NCI-H1105 treated with DMSO at 0.1 percent for 48 hours (cell line): ENCODE data around the gene YPEL2.

Experiments
- DNase-seq: peaks from one replicate; lab custom pipeline; 2025; lab: John Stamatoyannopoulos, UW

YPEL2 gene

DNA sequence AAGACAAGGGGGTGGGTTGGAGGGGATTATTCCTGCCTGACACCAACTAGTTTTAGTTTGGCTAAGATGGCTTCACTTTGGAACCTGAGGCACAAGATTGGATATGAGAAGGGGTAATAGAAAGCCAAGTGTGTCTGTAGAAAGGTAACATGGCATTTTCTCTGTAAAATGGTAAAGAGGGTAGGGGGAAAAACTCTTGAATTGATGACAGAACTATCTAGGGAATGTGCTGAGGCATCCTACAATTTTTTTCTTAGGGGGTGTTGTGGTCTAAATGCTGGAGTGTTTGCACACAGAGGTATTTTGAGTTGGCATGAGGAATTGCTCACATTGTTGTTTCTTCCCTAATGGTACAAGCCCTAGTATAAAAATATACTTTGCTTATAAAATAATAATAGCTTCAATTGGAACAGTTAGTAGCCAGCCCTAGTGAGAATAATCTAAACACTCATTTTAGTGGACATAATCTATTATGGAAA lies 25.8 kb downstream of the YPEL2 start:
- no peak for DNase-seq

DNA sequence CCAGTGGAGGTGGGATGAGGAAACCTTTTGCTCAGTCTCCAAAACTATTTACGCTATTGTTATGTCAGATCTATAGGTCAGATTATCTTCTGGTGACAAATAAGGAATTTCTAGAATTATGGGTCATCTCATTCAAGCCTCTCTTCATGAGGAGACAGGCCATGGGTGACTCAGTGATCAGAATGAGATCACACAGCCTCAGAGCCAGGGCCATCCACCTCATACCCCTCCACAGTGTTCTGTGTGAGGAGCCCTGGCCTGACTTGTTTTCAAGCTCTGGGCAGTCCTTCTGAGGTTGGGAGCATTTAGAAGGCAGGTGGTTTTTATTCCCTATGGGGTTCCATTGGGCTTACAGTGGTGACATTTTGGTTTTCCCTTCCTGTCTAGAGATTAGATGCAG lies 26.5 kb downstream of the YPEL2 start:
- no peak for DNase-seq

DNA sequence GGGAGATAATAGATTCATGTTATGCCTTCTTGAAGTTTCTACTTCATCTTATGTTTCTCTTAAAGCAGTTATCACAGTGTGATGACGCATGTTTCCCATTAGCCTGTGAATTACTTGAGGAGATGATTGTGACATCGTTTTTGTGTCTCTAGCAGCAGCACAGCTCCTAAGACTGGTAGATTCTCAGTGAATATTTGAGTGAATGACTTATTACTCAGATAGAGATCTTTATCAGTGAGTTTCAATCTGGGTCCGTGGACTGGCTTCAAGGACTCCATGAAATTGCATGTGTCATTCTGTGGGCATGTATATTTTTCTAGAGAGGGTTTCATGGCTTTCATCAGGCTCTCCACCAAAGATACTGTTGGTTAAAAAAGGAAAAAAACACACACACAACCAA lies 29.9 kb downstream of the YPEL2 start:
- no peak for DNase-seq

DNA sequence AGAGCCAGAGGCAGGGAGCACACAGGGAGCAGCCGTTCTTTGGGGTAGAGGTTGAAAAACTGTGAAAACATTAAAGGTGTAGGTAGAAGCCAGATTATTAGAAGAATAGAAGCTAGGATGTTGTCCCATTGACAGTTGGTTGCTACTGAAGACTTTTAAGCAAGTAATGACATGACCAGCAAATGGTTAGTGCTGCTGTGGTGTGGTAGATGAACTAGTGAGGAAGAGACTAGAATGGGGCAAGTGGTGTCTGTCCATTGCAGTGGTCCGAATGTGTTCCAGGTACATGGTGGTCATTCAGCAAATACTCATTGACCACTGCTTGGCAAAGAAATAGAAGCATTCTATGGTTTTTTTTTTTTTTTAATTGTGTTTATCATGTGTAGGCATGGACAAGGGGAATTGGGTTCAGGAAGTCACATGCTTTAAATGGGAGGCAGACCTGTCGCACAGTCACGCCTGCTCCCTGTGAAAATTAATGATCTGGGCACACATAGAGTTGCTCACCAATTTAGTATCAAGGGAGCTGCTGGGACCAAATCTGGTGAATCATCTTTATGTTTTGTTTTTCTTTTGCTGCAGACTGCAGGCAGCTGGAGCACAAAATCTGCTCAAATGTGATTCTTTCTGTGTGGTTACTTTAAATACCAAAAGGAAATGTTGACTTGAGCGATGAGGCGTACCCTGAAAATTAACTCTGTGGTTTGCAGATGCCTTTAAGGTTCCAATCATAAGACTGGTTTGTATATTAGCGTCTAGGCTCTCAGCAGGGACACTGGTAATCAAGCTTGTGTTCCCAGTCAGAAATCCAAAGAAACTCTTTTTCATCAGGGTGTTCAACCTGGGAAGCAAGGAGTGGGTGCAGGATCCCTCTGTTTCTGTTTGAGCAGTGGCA lies 30.7 kb downstream of the YPEL2 start:
- DNase-seq: no peak

DNA sequence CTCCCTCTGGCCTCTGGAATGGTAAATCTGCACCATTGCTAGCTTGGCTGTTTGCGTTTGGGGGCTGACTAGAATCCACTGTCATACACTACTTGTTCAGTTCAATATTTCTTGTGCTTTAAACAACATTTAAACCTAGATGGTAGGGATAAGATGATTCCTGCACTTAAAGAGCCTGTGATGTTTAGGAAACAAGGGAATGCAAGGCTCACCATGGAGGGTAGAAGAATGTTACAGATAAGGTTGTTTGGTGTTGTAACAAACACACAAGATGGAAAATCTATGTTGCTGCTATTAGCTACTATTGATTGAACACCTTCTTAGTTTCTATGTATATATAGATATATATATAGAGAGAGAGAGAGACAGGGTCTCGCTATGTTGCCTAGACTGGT lies 31.4 kb downstream of the YPEL2 start:
- no peak for DNase-seq

DNA sequence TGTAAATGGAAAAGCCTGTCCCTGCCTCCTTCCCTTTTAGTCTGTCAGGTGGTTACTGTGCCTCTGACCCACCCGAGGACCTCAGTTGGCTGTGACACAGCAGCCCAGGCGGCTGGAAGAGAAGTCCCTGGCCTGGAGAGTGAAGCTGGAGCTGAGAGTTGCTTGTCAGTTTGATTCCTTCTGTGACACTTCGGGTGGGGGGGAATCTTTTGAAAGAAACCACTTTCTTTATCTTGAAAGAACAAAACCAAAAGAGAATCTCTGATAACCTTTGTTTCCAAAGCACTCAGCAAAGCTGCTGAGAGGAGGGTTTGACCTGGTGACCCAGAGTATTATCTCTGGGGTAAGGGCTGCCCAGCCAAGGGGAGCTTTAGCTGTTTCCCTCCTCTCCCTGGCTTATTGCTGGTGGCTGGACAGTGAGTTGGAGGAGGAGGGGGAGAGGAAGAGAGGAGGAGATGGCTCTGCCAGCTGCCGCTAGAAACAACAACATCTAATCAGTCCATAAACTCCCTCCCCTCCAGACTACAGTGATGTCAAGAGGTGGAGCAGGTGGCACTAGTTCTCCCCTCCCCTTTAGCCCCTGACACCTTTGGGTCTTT lies 34.0 kb downstream of the YPEL2 start:
- DNase-seq: peak; percentile 65

DNA sequence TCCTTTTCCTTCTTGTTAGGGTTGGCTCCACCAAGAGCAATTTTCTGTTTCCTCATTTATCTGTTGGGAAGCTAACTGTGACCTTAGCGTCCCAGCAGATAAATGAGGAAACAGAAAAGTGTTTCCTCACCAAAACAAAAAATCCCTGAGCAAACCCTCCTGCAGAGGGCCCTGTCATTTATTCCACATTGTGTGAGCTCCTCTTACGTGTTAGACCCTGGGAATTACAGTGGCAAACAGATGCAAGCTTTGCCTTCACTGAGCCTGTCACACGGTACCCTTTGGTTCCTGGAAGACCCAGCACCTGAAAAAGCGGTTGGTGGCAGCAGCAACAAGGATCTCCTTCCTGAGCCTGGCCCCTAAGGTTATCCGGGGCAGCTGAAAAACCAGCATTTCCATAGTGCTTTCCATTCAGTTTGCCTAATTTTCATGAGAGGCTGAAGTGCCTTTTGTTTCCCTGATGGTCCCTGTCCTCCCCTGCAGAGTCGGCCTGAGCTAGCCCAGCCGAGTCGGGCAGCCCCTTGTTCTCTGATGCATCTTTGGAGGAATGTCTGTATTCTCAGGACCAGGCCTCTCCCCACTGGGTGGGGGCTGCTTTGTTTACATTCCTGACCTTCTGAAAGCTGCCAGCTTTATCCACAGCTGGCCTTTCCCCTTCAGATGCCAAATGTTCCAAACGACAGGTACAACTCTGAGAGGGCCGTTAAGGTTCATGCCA lies 34.7 kb downstream of the YPEL2 start:
- peak; percentile 54 for DNase-seq

DNA sequence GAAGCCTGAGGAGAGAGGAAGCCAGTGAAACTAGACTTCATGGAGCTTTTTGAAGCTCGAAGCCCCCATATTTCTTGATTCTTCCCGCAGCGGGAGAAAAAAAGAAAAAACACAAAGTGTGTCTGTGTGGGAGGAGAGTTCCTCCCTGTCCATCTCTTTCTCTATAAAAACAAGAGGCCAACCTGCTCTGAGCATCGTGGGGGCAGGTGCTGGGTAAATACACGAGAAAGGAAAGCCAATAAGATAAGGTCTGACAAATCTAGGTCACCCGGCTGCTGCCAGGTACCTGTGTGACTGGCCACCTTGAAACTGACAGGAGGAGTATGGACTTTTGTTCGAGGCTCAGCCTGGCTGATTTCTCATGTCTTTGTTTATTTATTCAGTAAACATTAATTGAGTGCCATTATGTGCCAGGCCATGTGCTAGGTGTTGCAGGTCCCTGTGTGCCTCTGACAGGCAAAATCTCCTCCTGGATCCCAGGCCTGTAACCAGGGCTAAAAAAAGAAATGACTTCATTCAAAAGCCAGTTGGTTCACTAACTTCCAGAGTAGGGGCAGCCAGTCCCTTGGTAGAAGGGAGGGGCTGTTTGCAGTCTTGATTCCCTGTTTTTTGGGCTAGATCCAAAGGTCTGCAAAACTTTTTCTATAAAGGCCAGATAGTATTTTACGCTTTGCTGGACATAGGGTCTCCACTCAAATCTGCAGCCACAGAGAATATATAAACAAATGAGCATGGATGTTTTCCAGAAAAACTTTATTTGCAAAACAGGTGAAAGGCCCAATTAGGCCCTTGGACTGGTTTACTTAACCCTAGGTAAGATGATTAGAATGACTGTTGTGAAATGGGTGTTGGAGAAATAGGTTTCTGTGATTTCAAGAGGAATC lies 35.6 kb downstream of the YPEL2 start:
- DNase-seq: peak; percentile 69

DNA sequence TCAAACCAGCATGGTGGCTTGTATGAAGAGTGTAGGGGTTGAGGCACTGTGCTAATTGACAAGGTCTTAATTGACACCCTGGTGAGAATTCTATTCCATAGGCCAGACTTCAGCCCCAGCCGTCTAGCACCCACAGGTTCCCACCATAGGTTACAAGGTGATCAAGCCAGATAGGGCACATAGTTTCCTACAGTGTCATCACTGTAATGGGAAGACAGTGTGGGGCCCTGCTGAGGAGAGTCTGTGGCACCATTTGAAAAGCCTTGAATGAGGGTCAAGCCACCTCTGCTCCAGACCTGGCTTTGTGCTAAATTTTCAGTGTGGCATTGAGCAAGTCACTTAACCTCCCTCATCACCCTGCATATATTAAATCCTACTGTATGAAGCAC lies 36.2 kb downstream of the YPEL2 start:
- no peak for DNase-seq

DNA sequence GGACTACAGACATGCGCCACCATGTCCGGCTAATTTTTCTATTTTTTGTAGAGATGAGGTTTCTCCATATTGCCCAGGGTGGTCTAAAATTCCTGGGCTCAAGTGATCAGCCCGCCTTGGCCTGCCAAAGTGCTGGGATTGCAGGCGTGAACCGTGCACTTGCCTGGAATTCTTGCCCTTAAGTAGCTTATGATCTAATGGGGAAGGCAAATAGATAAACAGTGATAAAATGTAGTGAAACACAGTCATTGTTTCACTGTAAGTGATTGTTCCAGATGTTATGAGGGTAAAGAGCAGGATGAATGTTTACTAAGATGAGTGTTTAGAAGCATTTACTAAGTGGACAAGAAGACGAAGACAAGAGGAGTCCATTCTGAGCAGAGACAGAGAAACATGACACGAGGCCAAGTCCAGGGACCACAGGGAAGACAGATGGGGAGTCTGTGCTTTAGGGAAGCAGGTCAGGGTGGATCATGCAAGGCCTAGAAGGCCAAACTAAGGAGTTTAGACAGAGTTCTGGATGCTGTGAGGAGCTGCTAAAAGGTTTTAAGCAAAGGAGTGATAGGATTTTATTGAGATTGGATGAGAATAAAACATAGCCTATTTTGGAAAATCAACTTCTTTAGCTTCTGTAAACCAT lies 36.9 kb downstream of the YPEL2 start:
- no peak for DNase-seq

DNA sequence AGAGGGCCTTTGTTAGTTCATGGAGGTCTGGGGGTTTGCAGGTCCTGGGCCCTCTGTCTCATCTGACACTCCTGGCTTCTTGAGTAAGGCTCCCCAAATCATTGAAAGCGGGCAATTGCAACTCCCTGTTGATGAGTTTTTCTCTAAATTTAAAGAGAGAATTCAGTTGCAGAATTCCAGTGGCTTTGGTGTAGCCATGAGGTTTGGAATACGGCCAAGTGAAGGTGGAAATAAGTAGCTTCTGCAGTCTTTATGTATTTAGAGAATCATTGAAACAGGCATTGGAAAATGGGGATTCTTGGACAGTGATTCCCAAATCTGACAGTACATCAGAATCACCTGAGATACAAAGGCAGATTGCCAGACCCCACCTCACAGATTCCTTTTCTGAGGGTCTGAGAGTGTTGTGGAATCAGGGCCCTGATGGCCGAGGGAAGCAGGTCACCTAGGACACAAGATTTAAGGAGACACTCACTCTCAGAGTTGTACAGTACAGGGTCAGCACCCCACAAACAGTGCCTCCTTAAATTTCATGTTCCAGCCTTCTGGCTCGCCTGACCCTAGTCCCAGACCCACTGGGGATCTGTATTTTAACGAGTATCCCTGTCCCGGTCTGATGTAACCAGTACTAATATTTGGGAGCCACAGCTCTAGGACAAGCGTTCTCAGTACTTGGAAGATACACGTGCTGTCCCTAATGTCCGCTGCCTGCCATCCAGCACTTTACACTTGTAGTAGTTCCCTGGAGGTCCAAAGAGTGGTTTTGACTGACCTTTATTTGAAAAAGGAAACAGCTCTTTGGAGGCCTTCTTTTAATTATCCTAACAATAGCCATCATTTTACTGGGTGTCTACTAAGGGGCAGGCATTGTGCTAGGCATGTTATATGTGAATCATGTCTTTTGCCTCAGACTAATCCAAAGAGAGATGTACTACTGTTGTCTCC lies 37.8 kb downstream of the YPEL2 start:
- no peak for DNase-seq

DNA sequence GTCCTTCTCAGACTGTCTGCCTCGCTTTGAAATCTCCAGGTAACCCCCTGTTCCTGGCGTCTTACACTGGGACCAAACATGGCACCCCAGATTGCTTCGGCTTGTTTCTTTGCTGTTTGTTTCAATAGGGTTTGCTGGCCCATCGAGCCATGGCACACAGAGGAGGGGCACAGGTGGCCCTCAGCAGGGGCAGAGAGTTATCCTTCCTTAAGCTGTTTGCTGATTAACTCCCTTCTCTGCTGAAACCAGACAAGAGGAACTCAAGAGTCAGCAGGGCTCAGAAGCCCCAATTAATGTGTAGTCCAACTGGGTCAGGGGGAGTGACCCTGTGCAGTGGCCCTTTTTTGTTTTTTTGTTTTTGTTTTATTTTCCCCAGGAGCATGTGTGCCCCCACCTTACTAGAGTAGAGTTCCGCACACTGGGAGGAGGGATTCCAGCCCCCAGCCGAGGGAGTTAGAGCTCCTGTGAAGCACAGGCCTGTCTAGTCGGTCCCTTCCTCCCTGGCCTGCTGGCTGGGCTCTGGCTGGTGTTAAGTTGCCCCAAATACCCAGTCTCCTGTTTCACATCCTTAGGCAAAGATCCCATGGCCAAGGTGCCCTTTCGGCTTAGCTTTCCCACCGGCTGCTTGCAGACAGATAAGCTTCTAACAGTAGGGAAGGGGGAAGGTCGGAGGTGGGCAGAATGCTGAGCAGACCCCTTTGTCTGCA lies 39.3 kb downstream of the YPEL2 start:
- no peak for DNase-seq

DNA sequence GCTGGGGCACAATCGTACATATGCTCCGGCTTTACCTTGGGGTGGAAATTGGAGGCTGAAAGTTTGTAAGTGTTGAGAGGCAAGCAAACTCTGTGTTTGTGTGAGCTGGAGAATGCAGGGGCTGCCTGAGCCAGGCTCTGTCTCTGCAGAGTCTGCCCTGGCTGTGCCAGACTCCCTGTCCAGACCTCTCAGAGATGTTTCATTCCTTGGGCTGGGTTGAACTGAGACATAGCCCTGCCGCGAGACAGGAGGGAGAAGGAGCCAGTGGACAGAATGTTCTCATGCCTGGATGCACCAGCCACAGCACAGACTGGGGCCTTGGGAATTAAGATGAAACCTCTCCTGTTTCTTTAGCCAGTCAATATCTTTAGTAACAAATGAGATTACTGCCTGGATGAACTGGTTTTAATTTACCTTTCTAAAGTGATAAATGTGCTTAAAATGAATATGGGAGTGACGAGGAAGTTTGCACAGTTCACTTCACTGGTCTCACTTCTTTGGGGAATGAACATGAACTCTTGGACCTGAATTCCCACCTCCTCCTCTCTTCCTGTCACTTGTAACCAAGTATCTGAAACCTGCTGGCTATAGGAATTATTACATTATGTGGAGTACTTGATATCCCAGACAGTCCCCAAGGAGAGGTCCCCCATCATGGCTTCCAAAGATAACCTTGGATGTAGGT lies 40.1 kb downstream of the YPEL2 start:
- DNase-seq: no peak

DNA sequence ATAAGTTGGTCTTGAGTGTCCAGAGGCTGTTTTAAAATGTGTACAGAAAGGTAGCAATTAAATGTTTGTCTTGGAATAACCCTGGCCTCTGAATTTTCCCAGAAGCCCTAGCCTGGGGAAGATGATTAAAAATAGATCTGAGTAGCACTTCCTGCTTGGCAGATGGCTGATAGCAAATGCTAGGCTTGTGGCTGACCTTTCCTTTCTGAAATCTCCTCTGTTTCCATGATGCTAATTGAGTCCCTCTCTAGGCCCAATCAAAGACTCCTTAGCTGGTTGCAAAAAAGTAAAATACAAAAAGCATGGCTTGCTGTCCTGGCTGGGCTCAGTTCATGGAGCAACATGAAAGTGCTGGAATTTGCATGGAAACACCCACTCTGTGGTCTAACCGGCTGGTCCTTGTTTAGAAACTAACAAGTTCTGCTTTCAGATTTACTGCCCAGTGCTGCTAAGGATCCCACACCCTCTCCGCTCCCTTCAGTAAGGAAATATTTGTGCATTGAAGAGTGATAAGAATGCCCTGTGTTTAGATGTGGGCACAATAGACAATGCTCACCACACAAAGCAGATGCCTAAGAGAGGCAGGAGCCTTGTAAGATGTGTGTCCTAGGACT lies 40.8 kb downstream of the YPEL2 start:
- no peak for DNase-seq

DNA sequence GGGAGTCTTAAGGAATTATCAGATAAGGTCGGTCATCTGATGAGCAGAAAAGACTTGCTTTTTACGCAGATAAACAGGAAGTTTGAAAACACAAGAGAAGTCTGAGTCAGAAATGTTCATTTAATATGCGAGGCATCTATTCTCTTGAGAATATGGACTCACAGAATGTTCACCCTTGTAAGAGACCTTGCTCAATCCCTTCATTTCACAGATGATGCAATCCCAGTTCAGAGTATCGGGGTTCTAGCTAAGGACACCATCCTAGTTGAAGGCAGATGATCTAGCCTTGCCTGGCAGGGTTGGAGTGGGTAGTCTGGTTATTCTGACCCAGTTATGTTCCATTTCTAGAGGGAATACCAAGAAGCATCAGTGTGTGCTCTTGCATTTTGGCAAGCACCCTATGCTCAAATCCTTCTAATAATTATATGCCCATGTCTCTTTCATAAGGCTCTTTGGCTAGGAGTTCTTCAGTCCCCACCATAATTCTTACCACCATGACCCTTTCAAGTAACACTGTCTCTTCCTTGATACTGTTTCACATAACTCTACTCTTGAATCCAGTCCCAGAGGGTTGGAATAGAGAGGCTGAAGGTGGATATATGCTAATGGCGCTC lies 42.5 kb downstream of the YPEL2 start:
- no peak for DNase-seq

DNA sequence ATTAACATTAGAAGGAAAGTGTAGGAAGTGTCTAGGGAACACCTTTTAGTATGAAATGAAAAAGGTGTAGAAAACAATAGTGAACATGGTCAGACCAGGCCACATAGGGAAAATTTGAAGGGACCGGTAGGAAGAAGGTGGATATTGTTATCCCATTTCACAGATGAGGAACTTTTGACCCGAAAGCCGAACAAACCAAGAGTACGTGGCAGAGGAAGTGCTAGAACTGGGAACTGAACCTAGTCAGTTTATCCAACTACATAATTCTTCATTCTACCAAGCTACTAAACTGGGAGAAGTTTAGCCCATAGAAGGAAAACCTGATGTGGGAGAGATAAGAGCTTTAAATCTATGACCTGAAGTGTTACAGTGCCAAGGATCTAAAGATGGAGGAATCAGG lies 43.2 kb downstream of the YPEL2 start:
- no peak for DNase-seq

DNA sequence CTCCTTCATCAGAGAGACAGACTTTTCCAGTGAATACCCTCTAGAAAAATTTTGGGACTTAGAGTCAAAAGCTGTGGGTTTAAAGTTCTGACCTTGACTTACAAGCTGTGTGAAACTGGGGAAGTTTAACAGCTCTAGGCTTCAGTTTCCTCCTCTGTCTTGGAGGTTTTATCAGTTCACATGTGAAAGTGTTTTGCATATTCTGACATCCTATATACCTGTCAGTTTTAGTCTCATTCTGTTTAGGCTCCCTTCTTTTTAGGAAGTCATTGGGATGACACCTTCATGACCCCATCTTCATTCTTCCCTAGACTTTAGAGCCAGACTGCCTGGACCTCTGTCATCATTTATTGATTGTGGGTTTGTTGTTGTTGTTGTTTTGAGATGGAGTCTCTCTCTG lies 44.4 kb downstream of the YPEL2 start:
- no peak for DNase-seq

DNA sequence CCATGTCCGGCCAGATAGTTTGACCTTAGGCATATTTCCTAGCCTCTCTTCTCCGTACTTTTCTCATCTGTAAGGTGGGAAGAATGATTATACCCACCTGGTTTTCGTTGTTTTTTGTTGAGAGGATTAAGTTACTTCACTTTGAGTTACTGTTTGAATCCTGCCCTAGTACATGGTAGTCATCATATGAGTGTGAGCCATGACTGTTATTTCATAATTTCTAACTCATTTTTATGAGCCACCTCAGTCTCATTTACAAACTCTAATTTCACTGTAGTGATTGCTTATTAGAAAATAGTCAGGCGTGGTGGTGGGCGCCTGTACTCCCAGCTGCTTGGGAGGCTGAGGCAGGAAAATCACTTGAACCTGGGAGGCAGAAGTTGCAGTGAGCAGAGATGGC lies 45.1 kb downstream of the YPEL2 start:
- no peak for DNase-seq
